Stimulated activated naive CD8-positive, alpha-beta T cell treated with anti-CD3 and anti-CD28 coated beads, Interleukin-15, amount 100 ng/mL, for 72 hours (primary cell): ENCODE data around the gene ACADVL.

ENCODE experiments used
- ATAC-seq: fragments of 150-1000 bp; cut with Tn5 transposase; 2 replicates; pipeline ENCODE4 v1.10.0; 2021; ENCODE audit warnings: mild to moderate bottlenecking, moderate library complexity
- DNase-seq, 2 donors: peaks; one replicate each; pipeline ENCODE4 v3.0.0; 2021 to 2022
- H3K27ac Mint-ChIP-seq, 2 donors: one replicate each; pipeline ENCODE4 v1.8.0; 2022; ENCODE audit warnings: mild to moderate bottlenecking in 2 of 2, mixed read lengths in 2 of 2, moderate library complexity in 2 of 2
- H3K27me3 Mint-ChIP-seq: one replicate; pipeline ENCODE4 v1.8.0; 2022; ENCODE audit warnings: mixed read lengths
- H3K4me1 Mint-ChIP-seq: one replicate; pipeline ENCODE4 v1.8.0; 2022; ENCODE audit warnings: mild to moderate bottlenecking, mixed read lengths
- H3K4me3 Mint-ChIP-seq, 2 donors: one replicate each; pipeline ENCODE4 v1.8.0; 2022; ENCODE audit warnings: mild to moderate bottlenecking in 2 of 2, mixed read lengths in 2 of 2, moderate library complexity in 1 of 2
- H3K9me3 Mint-ChIP-seq, 2 donors: one replicate each; pipeline ENCODE4 v1.8.0; 2022; ENCODE audit warnings: mixed read lengths in 2 of 2

The ACADVL gene

GRCh38 chr17:7260651-7261378, 41.1 kb downstream of the ACADVL start:
- Mint-ChIP-seq H3K9me3 (no peaks in the 10 kb centered on the region), H3K4me1 (peaks cover 54% of the 10 kb centered on the region), H3K4me3 (peak overlapping the region; percentile 76 to 80), H3K27me3 (peaks cover 28% of the 10 kb centered on the region), H3K27ac (peak overlapping the region; percentile 64 to 91)
- DNase-seq (peak in 1 of 2 donors; percentile 62), ATAC-seq (peak; percentile 77)

- Mint-ChIP-seq H3K27ac (peak overlapping the region; percentile 64 to 91), H3K9me3 (no peaks in the 10 kb centered on the region), H3K27me3 (peaks cover 28% of the 10 kb centered on the region), H3K4me3 (peak overlapping the region; percentile 82 to 83), H3K4me1 (peaks cover 54% of the 10 kb centered on the region)
- ATAC-seq (peak; percentile 78), DNase-seq (peak in 1 of 2 donors; percentile 55)
These were observed 41.8 kb downstream of the ACADVL start for GRCh38 chr17:7261379-7262191.

GRCh38 chr17:7262192-7262934, 42.6 kb downstream of the ACADVL start, which contains the start of gene CLDN7:
Gene CLDN7, minus strand, starts transcription at chr17:7262478. Its CDS starts 435 bp downstream, at chr17:7262043.
- DNase-seq = no peak
- H3K9me3 Mint-ChIP-seq = no peaks in the 10 kb centered on the region
- H3K27me3 Mint-ChIP-seq = peaks cover 28% of the 10 kb centered on the region
- peaks cover 54% of the 10 kb centered on the region for H3K4me1 Mint-ChIP-seq
- H3K4me3 Mint-ChIP-seq = peak within 1 kb of the TSS; percentile 83 to 84
- H3K27ac Mint-ChIP-seq = peak within 1 kb of the TSS; percentile 64 to 74
- no peak for ATAC-seq

- ATAC-seq (no peak), DNase-seq (no peak)
- Mint-ChIP-seq H3K27me3 (peaks cover 28% of the 10 kb centered on the region), H3K27ac (peak overlapping the region; percentile 4 to 54), H3K4me3 (peak overlapping the region; percentile 70 to 84), H3K4me1 (peaks cover 54% of the 10 kb centered on the region), H3K9me3 (no peaks in the 10 kb centered on the region)
These were observed 43.4 kb downstream of the ACADVL start for GRCh38 chr17:7262935-7263800.

GRCh38 chr17:7263801-7264078, 44.0 kb downstream of the ACADVL start:
- peaks cover 28% of the 10 kb centered on the region for H3K27me3 Mint-ChIP-seq
- H3K9me3 Mint-ChIP-seq = no peaks in the 10 kb centered on the region
- ATAC-seq (no peak), DNase-seq (no peak)
- peaks cover 50% of the 10 kb centered on the region for H3K4me1 Mint-ChIP-seq
- H3K4me3 Mint-ChIP-seq = peak overlapping the region; percentile 70 to 84
- no peak overlapping the region for H3K27ac Mint-ChIP-seq

- ATAC-seq (no peak), DNase-seq (no peak)
- Mint-ChIP-seq H3K4me1 (peaks cover 25% of the 10 kb centered on the region), H3K9me3 (no peaks in the 10 kb centered on the region), H3K27me3 (peaks cover 26% of the 10 kb centered on the region), H3K4me3 (no peak overlapping the region), H3K27ac (no peak overlapping the region)
These were observed 47.0 kb downstream of the ACADVL start for GRCh38 chr17:7266784-7267183.
